Activated CD4-positive, alpha-beta T cell treated with anti-CD3 and anti-CD28 coated beads, Interleukin-2, Interleukin-6, amounts not matched to agents 100 ng/mL and 50 ng/mL, durations not matched to agents 16 hours and 8 hours (primary cell): ENCODE measurements around the gene RAD9B.
"Not testable (repeated sequence)": the region's sequence is repeated elsewhere in the genome, so short reads cannot be mapped to it uniquely, and the experiment has no call there.

Experiments used
- DNase-seq: peaks from one replicate; pipeline ENCODE4 v3.0.0-alpha.2; 2020

RAD9B gene

GRCh38 chr12:110530511-110530910, 28.4 kb downstream of the RAD9B start:
- DNase-seq: no peak

GRCh38 chr12:110531741-110532333, 29.7 kb downstream of the RAD9B start:
- peak; percentile 34 for DNase-seq

- DNase-seq: no peak
These were observed 30.5 kb downstream of the RAD9B start for GRCh38 chr12:110532644-110533043.

- DNase-seq: no peak
These were observed 31.5 kb downstream of the RAD9B start for GRCh38 chr12:110533607-110534006.

GRCh38 chr12:110534811-110535210, 32.7 kb downstream of the RAD9B start:
- DNase-seq: no peak

GRCh38 chr12:110536834-110537604, 34.9 kb downstream of the RAD9B start:
- DNase-seq: no peak

GRCh38 chr12:110537605-110538409, 35.7 kb downstream of the RAD9B start:
- no peak for DNase-seq

- no peak for DNase-seq
These were observed 36.9 kb downstream of the RAD9B start for GRCh38 chr12:110538869-110539622.

- no peak for DNase-seq
These were observed 37.9 kb downstream of the RAD9B start for GRCh38 chr12:110540048-110540447.

- DNase-seq: no peak
These were observed 41.3 kb downstream of the RAD9B start for GRCh38 chr12:110543252-110543959.

GRCh38 chr12:110543965-110544364, 41.8 kb downstream of the RAD9B start:
- no peak for DNase-seq

GRCh38 chr12:110545259-110545658, 43.1 kb downstream of the RAD9B start:
- not testable (repeated sequence) for DNase-seq

- DNase-seq: no peak
These were observed 43.7 kb downstream of the RAD9B start for GRCh38 chr12:110545812-110546211.

- no peak for DNase-seq
These were observed 44.2 kb downstream of the RAD9B start for GRCh38 chr12:110546339-110546738.

- no peak for DNase-seq
These were observed 45.0 kb downstream of the RAD9B start for GRCh38 chr12:110547090-110547489.

GRCh38 chr12:110548678-110549077, 46.5 kb downstream of the RAD9B start:
- no peak for DNase-seq

GRCh38 chr12:110549716-110550115, 47.6 kb downstream of the RAD9B start:
- no peak for DNase-seq

- DNase-seq: no peak
These were observed 48.9 kb downstream of the RAD9B start for GRCh38 chr12:110550981-110551380.
